ENCODE measurements around the gene PSMA5. TPM values are rescaled to one million over a fixed set of nuclear protein-coding genes. Genes with fewer than 3 reads are reported as not detected.

PSMA5 gene
- total and polyA plus RNA-seq, 10 donors: 29.9 to 87.0 (median 61.7) TPM

DNA sequence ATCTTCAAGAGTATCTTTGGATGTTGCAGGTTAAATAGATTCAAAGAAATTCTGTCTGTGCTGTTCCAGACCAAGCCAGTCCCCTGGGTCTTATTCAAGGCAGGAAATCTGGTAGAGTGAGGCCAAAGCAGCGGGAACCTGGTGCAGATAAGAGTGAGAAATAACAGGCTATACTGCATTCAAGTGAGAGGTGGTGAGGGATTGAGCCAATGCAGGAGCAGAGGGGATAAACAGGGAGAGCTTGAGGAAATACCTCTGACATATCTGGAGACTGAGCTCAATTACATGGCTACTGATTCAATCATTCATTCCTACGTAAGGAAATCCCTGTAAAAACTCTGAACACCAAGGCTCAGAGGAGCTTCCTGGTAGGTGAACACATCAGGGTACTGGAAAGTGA, 17.2 kb upstream of the PSMA5 start:
- no peak for DNase-seq
- intact Hi-C loops (cut with DNase I; ENCODE audit: low total_unique reads): no loop called here

DNA sequence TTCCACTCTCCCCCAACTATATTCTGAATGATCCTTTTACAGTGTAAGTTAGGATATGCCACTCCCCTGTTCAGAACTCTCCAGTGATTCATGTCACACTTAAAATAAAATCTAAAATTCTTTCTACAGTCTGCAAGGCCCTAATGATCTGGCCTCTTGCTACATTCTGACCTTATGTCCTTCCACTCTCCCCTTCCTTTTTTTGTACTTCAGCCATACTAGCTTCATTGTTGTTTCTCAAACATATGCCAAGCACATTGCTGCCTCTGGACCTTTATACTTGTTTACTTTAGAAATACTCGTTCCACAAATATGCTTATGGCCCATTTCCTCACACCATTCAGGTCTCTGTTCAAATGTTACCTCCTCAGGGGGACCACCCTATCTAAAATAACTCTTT, 14.8 kb upstream of the PSMA5 start:
- DNase-seq: no peak
- H3K4me1 ChIP-seq: no peaks in the 10 kb centered on the region
- intact Hi-C loops (cut with DNase I; ENCODE audit: low total_unique reads): no loop called here
- no peak for TF ChIP-seq POLR2A (IDR thresholded peaks at IDR 0.05)
- TF ChIP-seq, protein P1, sequence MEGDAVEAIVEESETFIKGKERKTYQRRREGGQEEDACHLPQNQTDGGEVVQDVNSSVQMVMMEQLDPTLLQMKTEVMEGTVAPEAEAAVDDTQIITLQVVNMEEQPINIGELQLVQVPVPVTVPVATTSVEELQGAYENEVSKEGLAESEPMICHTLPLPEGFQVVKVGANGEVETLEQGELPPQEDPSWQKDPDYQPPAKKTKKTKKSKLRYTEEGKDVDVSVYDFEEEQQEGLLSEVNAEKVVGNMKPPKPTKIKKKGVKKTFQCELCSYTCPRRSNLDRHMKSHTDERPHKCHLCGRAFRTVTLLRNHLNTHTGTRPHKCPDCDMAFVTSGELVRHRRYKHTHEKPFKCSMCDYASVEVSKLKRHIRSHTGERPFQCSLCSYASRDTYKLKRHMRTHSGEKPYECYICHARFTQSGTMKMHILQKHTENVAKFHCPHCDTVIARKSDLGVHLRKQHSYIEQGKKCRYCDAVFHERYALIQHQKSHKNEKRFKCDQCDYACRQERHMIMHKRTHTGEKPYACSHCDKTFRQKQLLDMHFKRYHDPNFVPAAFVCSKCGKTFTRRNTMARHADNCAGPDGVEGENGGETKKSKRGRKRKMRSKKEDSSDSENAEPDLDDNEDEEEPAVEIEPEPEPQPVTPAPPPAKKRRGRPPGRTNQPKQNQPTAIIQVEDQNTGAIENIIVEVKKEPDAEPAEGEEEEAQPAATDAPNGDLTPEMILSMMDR (IDR thresholded peaks at IDR 0.05 in 8 of 11, conservative IDR thresholded peaks at IDR 0.05 in 3 of 11): no peak
- no peak for TF ChIP-seq POLR2AphosphoS5 (IDR thresholded peaks at IDR 0.05)
- H3K27me3 ChIP-seq (replicated peaks in 1 of 7): peaks cover 0 to 50% (median 5%) of the 10 kb centered on the region in 7 donors
- no peaks in the 10 kb centered on the region for H3K36me3 ChIP-seq
- WGBS, 5 donors: 45 to 70% (median 53%) methylated on average over 1 of the region's 1 CpG
- no peak overlapping the region for H3K27ac ChIP-seq
- no peak overlapping the region for H3K4me3 ChIP-seq
- H3K9me3 ChIP-seq: no peaks in the 10 kb centered on the region

More for the DNA sequence above, 17.2 kb upstream of the PSMA5 start:
- 48 to 74% (median 65%) methylated on average over 2 of the region's 2 CpGs for whole genome bisulfite sequencing, 5 donors
- Histone ChIP-seq H3K9me3 (no peaks in the 10 kb centered on the region), H3K4me1 (no peaks in the 10 kb centered on the region), H3K4me3 (no peak overlapping the region), H3K27me3 (replicated peaks in 1 of 7) (peaks cover 0 to 59% (median 6%) of the 10 kb centered on the region in 7 donors), H3K27ac (no peak overlapping the region), H3K36me3 (no peaks in the 10 kb centered on the region)
- TF ChIP-seq, protein P1 (IDR thresholded peaks at IDR 0.05 in 8 of 11, conservative IDR thresholded peaks at IDR 0.05 in 3 of 11): no peak
- TF ChIP-seq POLR2AphosphoS5 (IDR thresholded peaks at IDR 0.05) (no peak), POLR2A (IDR thresholded peaks at IDR 0.05) (no peak)

DNA sequence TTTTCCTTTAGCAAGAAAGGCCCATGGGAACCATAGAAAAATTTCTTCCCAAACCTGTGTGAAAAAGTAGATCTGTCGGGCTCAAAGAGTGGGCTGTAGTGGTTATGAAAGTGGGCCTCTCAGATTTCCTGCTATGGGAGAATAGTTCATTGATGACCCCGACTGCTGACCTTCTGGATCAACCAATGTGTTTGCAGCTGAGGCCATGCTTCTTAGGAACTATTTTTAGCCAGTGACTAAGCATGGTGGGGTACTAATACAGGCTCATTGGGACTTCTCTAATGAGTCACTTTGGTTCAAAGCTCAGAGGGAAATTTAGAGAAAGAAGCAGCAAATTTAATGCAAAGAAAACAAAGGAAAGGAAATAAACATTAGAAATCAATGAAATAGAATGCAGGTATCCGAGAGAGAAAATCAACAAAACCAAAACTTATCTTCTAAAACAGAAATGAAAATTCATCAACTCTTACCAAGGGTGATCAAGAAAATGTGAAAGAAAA, 12.6 kb upstream of the PSMA5 start:
- no peaks in the 10 kb centered on the region for H3K9me3 ChIP-seq
- peaks cover 0 to 29% (median 0%) of the 10 kb centered on the region in 7 donors for H3K27me3 ChIP-seq (replicated peaks in 1 of 7)
- H3K27ac ChIP-seq: no peak overlapping the region
- no peaks in the 10 kb centered on the region for H3K4me1 ChIP-seq
- no peaks in the 10 kb centered on the region for H3K36me3 ChIP-seq
- no peak overlapping the region for H3K4me3 ChIP-seq
- no peak for DNase-seq
- TF ChIP-seq POLR2A (IDR thresholded peaks at IDR 0.05): no peak
- TF ChIP-seq, protein P1 (IDR thresholded peaks at IDR 0.05 in 8 of 11, conservative IDR thresholded peaks at IDR 0.05 in 3 of 11): no peak
- TF ChIP-seq POLR2AphosphoS5 (IDR thresholded peaks at IDR 0.05): no peak
- intact Hi-C loops (cut with DNase I; ENCODE audit: low total_unique reads): no loop called here
- 67 to 74% (median 71%) methylated on average over 3 of the region's 3 CpGs for WGBS, 5 donors

DNA sequence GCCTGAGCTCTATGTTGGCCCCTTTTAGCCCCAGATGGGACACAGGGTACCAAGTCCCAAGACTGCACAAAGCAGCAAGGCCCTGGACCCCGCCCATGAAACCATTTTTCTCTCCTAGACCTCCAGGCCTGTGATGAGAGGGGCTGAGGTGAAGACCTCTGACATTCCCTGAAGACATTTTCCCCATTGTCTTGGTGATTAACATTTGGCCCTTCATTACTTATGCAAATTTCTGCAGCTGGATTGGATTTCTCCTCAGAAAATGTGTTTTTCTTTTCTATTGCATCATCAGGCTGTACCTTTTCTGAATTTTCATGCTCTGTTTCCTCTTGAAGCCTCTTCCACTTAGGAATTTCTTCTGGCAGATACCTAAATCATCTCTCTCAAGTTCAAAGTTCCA, 8.2 kb upstream of the PSMA5 start:
- TF ChIP-seq, protein P1 (IDR thresholded peaks at IDR 0.05 in 8 of 11, conservative IDR thresholded peaks at IDR 0.05 in 3 of 11): no peak
- TF ChIP-seq POLR2AphosphoS5 (IDR thresholded peaks at IDR 0.05): no peak
- TF ChIP-seq POLR2A (IDR thresholded peaks at IDR 0.05): no peak
- intact Hi-C loops (cut with DNase I; ENCODE audit: low total_unique reads): no loop called here
- WGBS, 5 donors: 56 to 93% (median 71%) methylated on average over 1 of the region's 1 CpG

More for the DNA sequence above, 8.2 kb upstream of the PSMA5 start:
- Histone ChIP-seq H3K4me1 (no peaks in the 10 kb centered on the region), H3K36me3 (no peaks in the 10 kb centered on the region), H3K9me3 (no peaks in the 10 kb centered on the region), H3K27ac (no peak overlapping the region), H3K27me3 (replicated peaks in 1 of 7) (peaks cover 0 to 11% (median 0%) of the 10 kb centered on the region in 7 donors), H3K4me3 (no peak overlapping the region)
- DNase-seq: no peak
